H1 (cell line): ENCODE measurements around the gene TAF1L. TPM values are rescaled to one million over a fixed set of nuclear protein-coding genes. Genes with fewer than 3 reads are reported as not detected.

Experiments
- CTCF ChIA-PET: fragments of 300-600 bp; sonication (Branson Sonifier 250); formaldehyde crosslinking; loops from one replicate; lab custom pipeline; 2021; ENCODE audit not compliant: partially characterized antibody; lab: Charles Lee
- POLR2A ChIA-PET: fragments of 300-600 bp; sonication (Branson Sonifier 250); formaldehyde crosslinking; loops from one replicate; lab custom pipeline; 2021; ENCODE audit warnings: inconsistent platforms; ENCODE audit not compliant: partially characterized antibody; lab: Charles Lee
- DNase-seq, 2 experiments: peaks; one replicate each; pipeline versions ENCODE4 v3.0.0 to v3.0.0-alpha.2; 2010 to 2022; ENCODE audit warnings: low spot score in 2 of 2, low read depth in 1 of 2, mixed read lengths in 1 of 2
- FAIRE-seq: peaks from 2 replicates; lab custom pipeline; 2011; peaks lifted over from hg19 to GRCh38; lab: Jason Lieb, UNC
- H2AFZ ChIP-seq: 2 replicates; pipeline ENCODE4 v1.8.1; 2012; ENCODE audit warnings: low read length, inconsistent platforms
- H2AK5ac ChIP-seq: 2 replicates; pipeline ENCODE4 v1.6.1; 2013; ENCODE audit warnings: low read depth, low read length
- H2BK120ac ChIP-seq: replicated peaks from 2 replicates; pipeline ENCODE3; 2013; ENCODE audit warnings: low read depth, low read length, inconsistent platforms
- H2BK12ac ChIP-seq: 2 replicates; pipeline ENCODE4 v1.6.1; 2013; ENCODE audit warnings: low read depth, low read length
- H2BK15ac ChIP-seq: 2 replicates; pipeline ENCODE4 v1.6.1; 2013; ENCODE audit warnings: low read length
- H2BK20ac ChIP-seq: 2 replicates; pipeline ENCODE4 v1.6.1; 2013; ENCODE audit warnings: low read length
- H2BK5ac ChIP-seq: 2 replicates; pipeline ENCODE4 v1.6.1; 2013; ENCODE audit warnings: low read depth, low read length
- H3K14ac ChIP-seq: 2 replicates; pipeline ENCODE4 v1.6.1; 2013; ENCODE audit warnings: inconsistent platforms; ENCODE audit not compliant: insufficient read length
- H3K18ac ChIP-seq: 2 replicates; pipeline ENCODE4 v1.6.1; 2013; ENCODE audit warnings: low read length; ENCODE audit errors: extremely low read depth
- H3K23ac ChIP-seq: 2 replicates; pipeline ENCODE4 v1.6.1; 2013; ENCODE audit warnings: inconsistent platforms; ENCODE audit not compliant: insufficient read length
- H3K23me2 ChIP-seq: 2 replicates; pipeline ENCODE4 v1.6.1; 2013; ENCODE audit warnings: low read depth, low read length
- H3K27ac ChIP-seq: 2 replicates; pipeline ENCODE4 v1.6.1; 2011; ENCODE audit warnings: low read depth, low read length, inconsistent platforms
- H3K27me3 ChIP-seq, 4 experiments: replicated peaks in 1 of 4; 1 replicate in 1 of 4; 2 replicates in 3 of 4; pipeline versions ENCODE4 v1.6.1 to v1.8.1; 2011 to 2013; ENCODE audit warnings: low read length in 3 of 4, mild to moderate bottlenecking in 3 of 4, inconsistent platforms in 2 of 4, mixed read lengths in 2 of 4, moderate library complexity in 1 of 4; ENCODE audit not compliant: control insufficient read depth in 3 of 4, insufficient read depth in 3 of 4; ENCODE audit errors: extremely low read depth in 1 of 4
- H3K36me3 ChIP-seq, 4 experiments: 2 replicates each; pipeline versions ENCODE4 v1.6.1 to v1.8.1; 2011 to 2013; ENCODE audit warnings: mild to moderate bottlenecking in 4 of 4, low read length in 3 of 4, moderate library complexity in 2 of 4, control low read depth in 1 of 4, inconsistent platforms in 1 of 4; ENCODE audit not compliant: insufficient read depth in 4 of 4, control insufficient read depth in 2 of 4
- H3K4ac ChIP-seq: replicated peaks from 2 replicates; pipeline ENCODE3; 2013; ENCODE audit warnings: low read length, low read depth, mixed read lengths, inconsistent platforms; ENCODE audit not compliant: insufficient read length
- H3K4me1 ChIP-seq, 4 experiments: replicated peaks in 1 of 4; 1 replicate in 1 of 4; 2 replicates in 3 of 4; pipeline versions ENCODE4 v1.6.1 to v1.8.1; 2011 to 2013; ENCODE audit warnings: low read length in 3 of 4, inconsistent platforms in 2 of 4, mixed read lengths in 1 of 4; ENCODE audit not compliant: insufficient read depth in 4 of 4, control insufficient read depth in 3 of 4
- H3K4me2 ChIP-seq, 2 experiments: 2 replicates each; pipeline versions ENCODE4 v1.6.1 to v1.8.1; 2011 to 2013; ENCODE audit warnings: low read depth in 2 of 2, low read length in 2 of 2, control low read depth in 1 of 2, inconsistent platforms in 1 of 2, mild to moderate bottlenecking in 1 of 2; ENCODE audit not compliant: insufficient read depth in 1 of 2
- H3K4me3 ChIP-seq, 4 experiments: fragments of 200-600, 300-600 bp in 1 of 4; sonication (generic), shearing (Covaris generic), sonication (Bioruptor Twin) in 1 of 4; 2 replicates each; pipeline versions ENCODE4 v1.5.1 to v1.8.1; 2011 to 2016; ENCODE audit warnings: low read length in 4 of 4, low read depth in 3 of 4, control low read depth in 2 of 4, inconsistent platforms in 2 of 4, mild to moderate bottlenecking in 2 of 4, mixed read lengths in 1 of 4, moderate library complexity in 1 of 4; ENCODE audit not compliant: insufficient read depth in 2 of 4; ENCODE audit errors: extremely low read depth in 1 of 4
- H3K56ac ChIP-seq: replicated peaks from 2 replicates; pipeline ENCODE3; 2013; ENCODE audit warnings: low read depth, mild to moderate bottlenecking, mixed read lengths, low read length, inconsistent platforms; ENCODE audit not compliant: insufficient read length
- H3K79me1 ChIP-seq: 2 replicates; pipeline ENCODE4 v1.6.1; 2013; ENCODE audit warnings: low read depth, low read length, control low read depth
- H3K79me2 ChIP-seq, 2 experiments: 2 replicates each; pipeline versions ENCODE4 v1.6.1 to v1.8.1; 2012 to 2013; ENCODE audit warnings: low read length in 2 of 2, mild to moderate bottlenecking in 2 of 2, inconsistent platforms in 1 of 2; ENCODE audit not compliant: insufficient read depth in 2 of 2, control insufficient read depth in 1 of 2
- H3K9ac ChIP-seq, 4 experiments: replicated peaks in 1 of 4; 1 replicate in 1 of 4; 2 replicates in 3 of 4; pipeline versions ENCODE4 v1.6.1 to v1.8.1; 2011 to 2013; ENCODE audit warnings: low read depth in 3 of 4, low read length in 3 of 4, control low read depth in 2 of 4, mild to moderate bottlenecking in 2 of 4, moderate library complexity in 2 of 4, inconsistent platforms in 1 of 4; ENCODE audit errors: extremely low read depth in 1 of 4
- H3K9me3 ChIP-seq, 2 experiments: 2 replicates each; pipeline versions ENCODE4 v1.6.1 to v1.8.1; 2012 to 2013; ENCODE audit warnings: mild to moderate bottlenecking in 2 of 2, moderate library complexity in 2 of 2, control low read depth in 1 of 2, inconsistent platforms in 1 of 2, low read depth in 1 of 2, low read length in 1 of 2, mixed read lengths in 1 of 2; ENCODE audit not compliant: insufficient read depth in 2 of 2
- H4K20me1 ChIP-seq, 2 experiments: replicated peaks in 1 of 2; 2 replicates each; pipeline versions ENCODE3 to v1.8.1; 2011 to 2013; ENCODE audit warnings: inconsistent platforms in 2 of 2, low read length in 2 of 2, mild to moderate bottlenecking in 1 of 2; ENCODE audit not compliant: insufficient read depth in 2 of 2, control insufficient read depth in 1 of 2
- H4K5ac ChIP-seq: 2 replicates; pipeline ENCODE4 v1.6.1; 2013; ENCODE audit warnings: low read length, low read depth, mixed read lengths, inconsistent platforms; ENCODE audit not compliant: insufficient read length
- H4K8ac ChIP-seq: 2 replicates; pipeline ENCODE4 v1.8.0; 2013; ENCODE audit warnings: mild to moderate bottlenecking, moderate library complexity, low read length, inconsistent platforms; ENCODE audit not compliant: insufficient read depth; ENCODE audit errors: extremely low read depth
- H4K91ac ChIP-seq: replicated peaks from 2 replicates; pipeline ENCODE3; 2013; ENCODE audit warnings: low read length, mixed read lengths, inconsistent platforms; ENCODE audit not compliant: insufficient read length
- CTCF ChIP-seq, 3 experiments: IDR thresholded peaks; 1 replicate in 2 of 3; 2 replicates in 1 of 3; pipeline versions ENCODE4 v1.5.1 to v1.6.1; 2011; ENCODE audit warnings: low read length in 3 of 3, mild to moderate bottlenecking in 3 of 3, inconsistent platforms in 2 of 3, low read depth in 1 of 3, moderate library complexity in 1 of 3; ENCODE audit not compliant: insufficient read depth in 1 of 3; ENCODE audit errors: control extremely low read depth in 1 of 3
- EGR1 ChIP-seq: IDR thresholded peaks from 2 replicates; pipeline ENCODE4 v1.6.1; 2011; ENCODE audit warnings: low read depth, low read length, borderline replicate concordance
- EP300 ChIP-seq, 2 experiments: IDR thresholded peaks; 1 replicate in 1 of 2; 2 replicates in 1 of 2; pipeline ENCODE4 v1.6.1; 2011 to 2012; ENCODE audit warnings: low read depth in 2 of 2, low read length in 2 of 2, mild to moderate bottlenecking in 2 of 2, borderline replicate concordance in 1 of 2, inconsistent platforms in 1 of 2, moderate library complexity in 1 of 2
- RAD21 ChIP-seq, 2 experiments: IDR thresholded peaks in 1 of 2; conservative IDR thresholded peaks in 1 of 2; 2 replicates each; pipeline ENCODE4 v1.6.1; 2011; ENCODE audit warnings: low read depth in 2 of 2, low read length in 2 of 2, improper control_type of control experiment in 1 of 2, inconsistent platforms in 1 of 2, mild to moderate bottlenecking in 1 of 2, moderate library complexity in 1 of 2
- WGBS, 2 experiments: shearing (Covaris generic) in 1 of 2; methylation state at CpG; one replicate each; pipeline versions ENCODE4 v1.1.6 to v1.1.7; 2013 to 2015; ENCODE audit warnings: low lambda C conversion rate in 2 of 2, mixed read lengths in 2 of 2, inconsistent platforms in 1 of 2, low coverage in 1 of 2, missing lambda C conversion rate in 1 of 2; ENCODE audit not compliant: insufficient replicate concordance in 2 of 2, insufficient coverage in 1 of 2, insufficient read length in 1 of 2; ENCODE audit errors: extremely low coverage in 1 of 2, missing lambda C conversion rate in 1 of 2; 5-methylcytosine and 5-hydroxymethylcytosine counted together
- polyA plus RNA-seq, 7 experiments: library from polyadenylated mRNA; depleted of rRNA in 3 of 7; stranded (reverse) in 5 of 7; unstranded in 2 of 7; fragments of >200 nt in 5 of 7; fragments of 200-250 nt in 2 of 7; gene quantifications; 1 replicate in 5 of 7; 2 replicates in 1 of 7; 4 replicates in 1 of 7; pipeline versions ENCODE4 v1.2.1 to v1.2.3, GENCODE V29; 2011 to 2013; ENCODE audit warnings: missing spikeins in 2 of 7, mixed read lengths in 2 of 7
- total RNA-seq: library from RNA; stranded (reverse); fragmentation: NEBNext Ultra II Directional; extraction: Animal tissue kit (Norgen Biotek cat#: 25700); gene quantifications from 2 replicates; pipeline ENCODE4 v1.2.1, GENCODE V29; 2021

The TAF1L gene
- total and polyA plus RNA-seq, 2 of the 8 experiments (the other 6 are each of a cell fraction or from before 2014, with no cell fraction given): not detected

- Histone ChIP-seq H3K9me3 (no peaks in the 10 kb centered on the region), H4K5ac (no peak overlapping the region), H2AFZ (no peak overlapping the region), H3K4me2 (no peak overlapping the region), H2BK5ac (no peak overlapping the region), H3K4me3 (no peak overlapping the region), H3K79me2 (no peaks in the 10 kb centered on the region), H2AK5ac (no peak overlapping the region), H4K91ac (no peak overlapping the region), H3K4ac (no peak overlapping the region), H3K79me1 (no peaks in the 10 kb centered on the region), H3K27me3 (no peaks in the 10 kb centered on the region), H3K23ac (no peak overlapping the region), H3K18ac (no peak overlapping the region), H2BK15ac (no peak overlapping the region), H4K8ac (no peak overlapping the region), H3K36me3 (no peaks in the 10 kb centered on the region), H3K56ac (no peak overlapping the region), H3K27ac (no peak overlapping the region), H2BK120ac (no peak overlapping the region), H4K20me1 (no peaks in the 10 kb centered on the region), H3K14ac (no peak overlapping the region), H3K4me1 (no peaks in the 10 kb centered on the region), H3K9ac (no peak overlapping the region), H2BK12ac (no peak overlapping the region), H2BK20ac (no peak overlapping the region), H3K23me2 (no peaks in the 10 kb centered on the region)
- TF ChIP-seq EGR1: no peak
- peak; percentile 70 to 81 (median 76) for TF ChIP-seq CTCF (IDR thresholded peaks at IDR 0.05; ENCODE audit: control extremely low read depth in 1 of 3, insufficient read depth in 1 of 3, low read depth in 1 of 3, low read length in 3 of 3)
- no peak for TF ChIP-seq EP300 (IDR thresholded peaks at IDR 0.05; ENCODE audit: borderline replicate concordance in 1 of 2, low read depth in 2 of 2, low read length in 2 of 2)
- TF ChIP-seq RAD21 (IDR thresholded peaks at IDR 0.05 in 1 of 2, conservative IDR thresholded peaks at IDR 0.05 in 1 of 2; ENCODE audit: low read depth in 2 of 2, low read length in 2 of 2): peak; percentile 74 to 75
- CTCF ChIA-PET: interaction anchor here (0.6 to 12.2 kb wide), 51 partner anchors 10 to 397 kb away, joined by 3 to 248 read pairs (median 4); partner anchors contain the start of genes ACO1 and TMEM215
- FAIRE-seq (peak; percentile 85), DNase-seq (peak in 1 of 2 experiments; percentile 82)
- WGBS, 2 experiments: 24 to 100% methylated on average over 1 to 4 of the region's 4 CpGs
- POLR2A ChIA-PET: interaction anchor here (1.3 to 2.6 kb wide), 2 partner anchors 201 to 445 kb away, joined by 5 to 9 read pairs; partner anchors contain the start of gene DNAJA1
These were observed 55.6 kb downstream of the TAF1L start for GRCh38 chr9:32579706-32580331.
